Pulmonary artery endothelial cell (primary cell): Measurements from ENCODE around the gene GGACT. TPM values are rescaled to one million over a fixed set of nuclear protein-coding genes. Genes with fewer than 3 reads are reported as not detected.

ENCODE experiments used
- DNase-seq: peaks from one replicate; pipeline ENCODE4 v3.0.0-alpha.2; 2011; ENCODE audit warnings: low read depth, low spot score
- total RNA-seq: library from RNA; depleted of rRNA; stranded (reverse); fragments of >200 nt; gene quantifications from 2 replicates; pipeline ENCODE4 v1.2.3, GENCODE V29; 2014

GGACT gene
- total RNA-seq, 1 donor from 2014 or later: 7.6 TPM

DNA sequence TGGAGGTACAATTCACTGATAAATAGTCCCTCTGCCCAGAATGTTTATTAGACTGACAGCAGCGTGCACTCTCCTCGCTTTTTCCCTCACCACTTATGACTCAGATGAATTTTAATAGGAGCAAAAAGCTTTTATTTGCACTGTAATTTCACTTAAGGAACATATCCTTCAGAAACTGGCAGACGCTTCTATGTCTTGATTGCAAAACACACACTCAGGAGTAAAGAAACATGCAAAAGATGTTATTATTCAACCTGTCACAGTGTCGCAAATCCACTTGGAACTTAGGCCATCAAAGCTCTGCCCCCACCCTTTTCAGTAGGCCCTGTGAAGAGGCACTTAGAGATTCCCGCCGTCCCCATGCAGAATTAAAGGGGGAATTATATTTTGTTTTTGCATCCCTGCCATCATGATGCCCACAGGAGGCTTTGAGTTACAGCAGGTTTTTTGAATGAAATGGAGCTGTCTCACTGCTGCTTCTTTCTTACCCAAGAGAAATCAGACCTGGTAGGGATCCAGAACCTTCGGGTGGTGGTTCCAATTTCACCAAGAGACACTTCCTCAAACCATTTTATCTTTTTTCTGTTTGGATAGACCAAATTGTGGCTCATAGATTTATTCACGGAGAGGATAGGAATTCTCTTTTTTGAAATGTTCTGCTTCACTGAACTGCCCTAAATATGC lies 74.5 kb downstream of the GGACT start:
- DNase-seq: no peak

DNA sequence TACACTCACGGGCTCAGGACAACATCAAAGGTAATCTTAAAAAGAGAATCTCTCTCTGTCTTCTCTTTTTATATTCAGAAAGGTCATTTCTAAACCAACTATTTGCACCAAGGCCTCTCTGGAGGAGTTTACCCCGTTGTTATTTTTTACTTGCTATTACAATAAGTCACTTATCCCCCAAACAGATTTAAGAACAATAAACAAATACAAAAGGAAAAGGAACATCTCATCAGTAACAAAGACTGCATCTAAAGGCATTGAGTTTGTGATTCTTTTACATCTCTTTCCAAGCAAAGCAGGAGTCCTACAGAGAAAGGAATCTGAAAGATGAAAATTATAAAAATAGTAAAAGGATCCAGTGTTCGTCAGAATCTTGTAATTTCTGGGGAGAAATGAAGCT lies 75.4 kb downstream of the GGACT start:
- DNase-seq: no peak

DNA sequence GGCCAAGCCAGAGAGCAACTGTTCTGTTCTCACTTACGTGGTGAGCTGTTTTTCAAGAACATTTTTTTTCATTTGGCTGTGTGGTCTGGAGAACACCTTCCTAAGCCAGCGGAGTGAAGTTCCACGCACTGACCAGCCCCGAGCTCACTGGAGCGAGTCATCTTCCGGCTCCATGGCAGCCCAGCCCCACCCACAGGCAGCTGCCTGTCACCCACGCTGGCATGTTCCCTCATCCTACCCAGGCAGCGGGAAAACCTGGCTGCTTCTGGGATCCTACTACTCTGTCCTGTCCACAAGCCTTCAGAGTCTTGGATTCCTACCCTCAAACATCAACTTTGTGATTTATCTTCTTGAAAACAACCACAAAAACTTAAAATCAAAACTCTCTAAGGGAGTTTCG lies 76.2 kb downstream of the GGACT start:
- DNase-seq: no peak

DNA sequence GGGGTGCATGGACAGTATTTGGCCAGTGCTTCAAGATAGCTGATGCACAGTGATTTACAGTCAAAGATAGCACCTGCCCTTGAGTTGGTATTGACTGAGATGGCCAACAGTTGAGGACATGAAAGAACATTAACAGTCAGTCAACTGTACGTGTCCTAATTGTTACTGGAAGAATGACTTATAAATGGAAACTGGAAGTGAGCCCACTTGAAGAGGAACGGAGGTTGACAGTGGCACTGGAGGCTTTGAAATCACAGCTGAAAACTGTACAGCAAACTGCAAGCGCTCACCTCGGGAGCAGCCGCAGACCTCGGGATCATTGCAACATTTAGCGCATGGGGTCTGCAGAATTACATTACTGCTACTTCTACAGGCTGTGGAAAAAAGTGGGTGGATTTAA lies 77.1 kb downstream of the GGACT start:
- no peak for DNase-seq

DNA sequence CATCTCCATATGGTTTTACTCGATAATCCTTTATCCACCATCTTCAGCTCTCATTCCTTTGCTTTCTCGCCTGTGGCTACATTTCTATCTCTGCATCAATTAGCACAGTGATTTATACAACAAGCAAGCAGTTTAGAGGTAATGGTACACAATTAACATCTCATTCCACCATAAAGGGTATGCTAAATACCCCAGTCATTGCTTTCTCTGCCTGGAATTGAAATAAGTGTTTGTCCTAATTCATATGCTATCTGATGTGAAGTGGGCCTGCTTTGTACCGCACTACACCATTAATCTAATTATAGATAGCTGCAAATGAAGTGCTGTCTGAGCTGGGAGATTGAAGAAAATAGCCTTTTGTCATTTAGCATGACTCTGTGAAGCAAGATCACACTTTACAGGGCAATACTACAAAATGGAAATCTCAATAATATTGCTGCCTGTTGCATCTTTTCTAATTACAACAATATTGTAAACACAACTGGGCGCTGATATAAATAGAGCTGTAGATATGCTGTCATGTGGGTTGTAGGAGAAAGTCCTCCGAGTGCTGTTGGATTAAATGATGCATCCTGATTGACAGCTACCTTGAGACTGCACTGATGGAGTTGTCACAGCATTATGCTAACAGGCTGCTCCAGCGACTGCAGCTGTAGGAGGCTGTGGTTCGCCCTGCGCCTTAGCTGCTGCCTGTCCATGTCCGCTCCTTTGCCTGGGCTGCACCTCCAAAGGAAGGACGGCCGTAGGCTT lies 78.2 kb downstream of the GGACT start:
- no peak for DNase-seq

DNA sequence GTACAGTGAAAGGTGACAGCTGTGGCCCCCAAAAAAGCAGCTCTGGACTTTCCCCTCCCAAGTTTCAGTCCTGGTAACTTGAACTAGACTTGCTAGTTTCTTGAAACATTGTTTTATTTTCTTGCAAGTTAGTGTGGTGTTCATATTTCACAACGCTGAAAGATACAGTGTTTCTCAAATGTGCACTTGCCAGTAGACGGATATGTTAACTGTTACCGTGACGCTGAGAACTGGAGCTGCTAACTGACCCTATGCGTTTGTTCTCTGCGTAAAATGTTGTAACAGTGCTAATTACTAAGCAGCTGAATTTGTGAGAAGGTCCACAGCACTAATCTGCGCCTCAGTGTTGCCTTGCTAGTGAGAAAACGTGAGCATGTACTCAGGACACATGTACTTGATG lies 79.6 kb downstream of the GGACT start:
- no peak for DNase-seq

DNA sequence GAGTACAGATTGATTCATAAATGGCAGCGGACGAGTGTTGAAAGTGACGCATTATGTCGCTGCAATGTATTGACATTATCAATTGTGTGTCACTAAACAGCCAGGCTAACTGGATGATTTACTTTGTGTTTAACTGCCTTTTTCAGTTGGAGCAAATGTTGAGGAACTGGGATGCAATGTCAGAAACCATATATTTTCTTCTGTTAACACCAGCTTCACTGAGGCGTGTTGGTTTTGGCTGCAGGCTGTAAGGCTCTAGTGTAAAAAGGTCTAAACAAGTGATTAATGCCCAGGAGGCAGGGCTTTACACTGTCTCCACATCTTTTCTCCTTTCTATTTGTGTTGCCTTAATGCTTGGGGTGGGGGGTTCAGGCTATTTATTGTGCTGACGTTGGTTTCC lies 80.1 kb downstream of the GGACT start:
- no peak for DNase-seq

DNA sequence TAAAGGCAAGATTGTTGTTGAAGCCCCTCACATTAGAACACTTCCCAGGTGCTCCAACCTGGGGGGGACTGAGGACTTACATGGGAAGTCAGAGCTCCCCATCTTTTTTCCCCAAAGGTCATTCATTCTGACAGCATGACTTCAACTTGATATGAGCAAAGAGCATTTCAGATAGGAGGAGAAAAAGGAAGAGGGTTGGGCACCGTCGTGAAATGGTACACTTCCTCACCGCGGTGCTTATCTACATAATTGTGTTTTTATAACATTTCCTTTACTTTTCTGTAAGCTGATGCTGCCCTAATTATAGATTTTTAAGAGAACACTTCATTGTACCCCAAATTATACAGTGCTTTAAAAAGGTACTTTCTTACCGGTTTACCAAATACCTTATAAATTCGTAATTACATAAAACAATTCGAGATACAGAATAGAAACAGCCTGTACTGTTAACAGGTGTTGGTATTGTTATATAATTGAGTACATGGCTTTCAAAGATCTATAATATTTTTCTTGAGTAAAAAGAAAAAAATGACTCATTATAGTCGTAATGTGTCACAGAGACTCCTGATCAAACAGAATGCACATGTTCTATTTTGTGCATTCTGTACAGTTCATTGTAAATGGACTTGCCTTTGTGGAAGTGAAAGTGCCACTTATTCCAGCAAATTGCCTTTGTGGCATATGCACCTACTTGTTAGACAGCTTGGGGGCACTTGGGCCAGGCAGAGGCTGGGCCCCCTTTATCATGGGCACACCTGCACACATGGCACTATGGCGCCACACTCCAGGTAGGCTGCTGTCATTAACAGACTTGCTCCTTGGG lies 81.8 kb downstream of the GGACT start:
- DNase-seq: no peak

DNA sequence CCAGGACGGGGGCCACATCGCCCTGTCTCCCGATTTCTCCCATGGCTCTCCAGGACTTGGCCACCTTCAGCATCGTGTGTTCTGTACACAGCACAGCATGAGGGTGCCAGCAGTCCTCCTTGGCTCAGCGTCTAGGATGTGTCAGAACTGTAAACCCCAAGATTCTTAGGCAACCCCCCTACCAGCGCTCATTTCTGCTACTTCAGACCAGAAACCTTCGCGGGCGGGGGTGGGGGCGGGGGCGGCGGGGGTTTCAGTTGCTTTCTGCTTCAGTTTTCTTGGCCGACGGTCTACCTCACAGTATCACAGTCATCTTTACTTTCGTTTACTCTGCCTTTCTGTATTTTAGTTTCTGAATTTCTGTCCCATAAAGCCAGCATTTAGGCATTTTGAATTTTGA lies 82.4 kb downstream of the GGACT start:
- DNase-seq: no peak

DNA sequence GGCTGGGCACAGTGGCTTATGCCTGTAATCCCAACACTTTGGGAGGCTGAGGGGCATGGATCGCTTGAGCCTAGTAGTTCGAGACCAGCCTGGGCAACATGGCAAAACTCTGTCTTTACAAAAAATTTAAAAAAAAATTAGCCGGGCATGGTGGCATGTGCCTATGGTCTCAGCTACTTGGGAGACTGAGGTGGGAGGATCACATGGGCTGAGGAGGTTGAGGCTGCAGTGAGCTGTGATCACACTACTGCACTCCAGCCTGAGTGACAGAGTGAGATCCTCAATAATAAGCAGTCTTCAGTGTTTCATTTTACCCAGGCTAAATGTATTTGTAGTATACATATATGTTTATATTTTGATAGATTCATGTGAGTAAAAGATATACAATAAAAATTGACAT lies 85.0 kb downstream of the GGACT start:
- DNase-seq: no peak

DNA sequence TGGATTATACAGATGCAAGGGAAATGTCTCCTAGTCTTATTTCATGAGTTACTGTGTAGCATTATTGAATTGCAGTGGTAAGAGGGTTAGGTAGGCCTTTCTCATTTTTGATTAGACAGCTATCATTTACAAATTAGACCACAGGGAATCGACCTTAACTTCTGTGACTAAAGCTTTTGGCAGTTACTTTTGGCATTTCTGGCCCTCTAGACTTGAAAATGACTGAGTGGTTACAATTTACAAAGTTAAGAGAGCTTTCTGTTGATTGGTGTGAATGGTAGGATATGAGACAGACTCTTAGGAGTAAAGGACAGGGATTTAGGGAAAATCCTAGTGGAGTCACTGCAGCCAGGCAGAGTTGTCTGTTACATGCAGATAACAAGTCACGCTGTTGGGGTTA lies 86.1 kb downstream of the GGACT start:
- DNase-seq: no peak

DNA sequence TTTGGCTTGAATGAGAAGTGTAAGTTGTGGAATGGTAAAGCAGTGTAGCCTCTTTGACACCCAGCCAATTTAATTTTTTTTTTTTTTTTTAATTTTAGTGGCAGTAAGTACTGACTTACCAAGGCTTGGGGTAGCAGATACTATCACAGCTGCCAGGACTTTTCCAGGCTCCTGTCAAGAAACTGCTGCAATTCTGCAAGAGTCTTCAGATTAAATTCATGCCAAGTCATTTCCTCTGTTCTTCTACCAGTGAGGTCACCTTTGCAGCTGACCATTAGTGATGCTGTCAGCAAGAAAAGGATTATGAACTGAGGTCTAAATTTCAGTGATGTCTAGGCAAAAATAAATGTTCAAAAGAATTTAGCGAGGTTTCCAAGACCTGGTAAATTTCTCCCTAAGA lies 91.2 kb downstream of the GGACT start:
- DNase-seq: peak; percentile 37

DNA sequence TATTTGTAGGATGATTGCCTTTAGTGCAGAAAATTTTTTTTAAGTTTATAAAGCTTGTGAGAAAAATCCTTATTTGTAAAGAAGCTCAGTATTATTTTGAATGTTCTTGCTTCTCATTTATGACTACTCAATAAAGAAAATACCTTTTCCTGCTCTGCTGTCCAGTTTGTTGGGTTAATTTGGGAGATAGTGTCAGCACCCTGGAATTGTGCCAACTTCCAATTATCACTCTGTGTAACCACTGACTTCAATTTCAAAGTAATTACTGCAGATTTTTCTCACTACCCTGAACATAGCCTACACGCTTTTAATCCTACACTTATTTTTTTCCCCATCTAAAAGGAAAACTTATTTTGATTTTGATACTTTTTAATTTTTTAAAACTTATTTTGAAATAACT lies 93.1 kb downstream of the GGACT start:
- DNase-seq: no peak

DNA sequence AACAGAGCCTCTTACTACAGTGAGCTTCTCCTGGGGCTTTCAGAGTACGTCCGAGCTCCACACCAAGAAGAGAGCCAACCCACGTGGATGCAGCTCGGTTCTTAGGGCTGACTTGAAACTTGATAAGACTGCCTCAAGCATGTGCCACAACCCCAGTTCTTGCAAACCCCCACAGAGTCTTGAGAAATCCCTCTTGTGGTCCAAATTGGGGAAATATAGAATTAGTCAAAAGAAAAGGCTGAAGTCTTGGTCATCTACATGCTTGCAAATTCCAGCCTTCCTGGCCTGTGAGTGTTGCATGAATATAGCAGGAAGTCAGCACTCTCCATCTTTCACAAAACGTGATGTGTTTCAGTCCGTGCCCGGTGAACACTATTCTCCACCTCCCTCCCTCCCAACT lies 95.2 kb downstream of the GGACT start:
- no peak for DNase-seq

DNA sequence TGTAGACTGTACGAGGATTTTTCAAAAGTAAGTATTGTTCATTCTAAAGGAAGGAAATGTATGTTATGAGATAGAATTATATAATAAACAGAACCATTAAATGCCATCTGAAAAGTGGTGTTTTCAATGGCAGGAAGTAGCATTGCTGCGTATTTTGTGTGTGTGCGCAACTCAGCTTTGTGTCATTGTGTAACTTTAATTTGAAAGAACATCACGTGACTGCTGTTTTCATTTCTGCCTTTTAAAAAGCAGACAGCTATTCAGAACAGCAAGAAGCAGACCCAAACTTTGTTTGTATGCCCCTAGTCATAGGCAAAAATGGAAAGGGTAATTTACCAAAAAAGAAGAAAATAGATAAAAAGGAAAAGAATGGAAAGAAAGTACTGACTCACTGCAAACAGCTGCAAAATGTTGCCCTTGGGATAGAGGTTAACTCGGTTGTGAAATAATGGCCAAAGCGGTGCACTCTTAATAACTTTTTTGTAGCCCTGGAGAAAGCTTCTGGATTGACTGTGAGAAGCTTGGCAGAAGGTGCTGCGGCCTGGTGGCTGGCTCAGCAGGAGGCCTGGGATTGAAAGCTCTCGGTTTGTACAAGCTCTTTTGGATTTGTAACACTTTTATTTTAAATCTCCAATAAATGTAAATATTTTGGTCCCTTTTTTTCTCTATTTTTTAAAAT lies 97.3 kb downstream of the GGACT start:
- DNase-seq: no peak

DNA sequence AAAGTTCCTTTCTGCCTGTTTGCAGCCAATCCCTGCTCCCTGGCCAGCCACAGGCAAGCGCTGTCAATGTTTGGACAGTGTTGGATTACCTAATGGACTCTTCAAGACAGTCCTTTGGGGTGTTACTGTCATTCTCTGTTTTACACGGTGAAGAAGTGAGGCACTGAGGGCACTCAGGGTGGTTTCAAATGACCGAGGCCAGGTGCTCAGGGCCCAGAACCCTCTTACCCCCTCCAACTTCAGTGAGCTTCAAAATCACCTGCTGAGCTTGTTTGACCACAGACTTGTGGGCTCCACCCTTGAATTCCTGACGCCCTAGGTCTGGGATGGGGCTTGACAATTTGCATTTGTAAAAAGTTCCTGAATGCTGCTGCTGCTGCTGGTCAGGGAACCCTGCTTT lies 97.9 kb downstream of the GGACT start:
- no peak for DNase-seq

DNA sequence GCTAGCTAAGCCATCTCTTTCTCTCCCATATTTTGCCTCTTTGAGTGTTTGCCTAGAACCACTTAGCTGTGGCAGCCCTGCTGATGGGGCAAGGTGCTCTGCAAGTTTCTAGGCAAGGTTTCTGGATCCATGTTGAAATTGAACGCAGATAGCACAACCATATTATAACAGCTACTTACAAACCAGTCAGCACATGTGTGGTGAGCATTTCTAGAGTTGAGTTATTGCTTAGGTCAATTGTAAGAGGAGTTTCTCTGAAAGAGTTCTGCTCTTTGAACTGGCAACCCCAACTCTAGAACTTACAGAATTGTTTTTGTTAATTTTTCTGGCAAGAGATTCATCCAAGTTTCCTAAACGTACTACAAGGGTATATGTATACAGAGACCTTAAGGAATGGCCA lies 103.3 kb downstream of the GGACT start:
- no peak for DNase-seq

DNA sequence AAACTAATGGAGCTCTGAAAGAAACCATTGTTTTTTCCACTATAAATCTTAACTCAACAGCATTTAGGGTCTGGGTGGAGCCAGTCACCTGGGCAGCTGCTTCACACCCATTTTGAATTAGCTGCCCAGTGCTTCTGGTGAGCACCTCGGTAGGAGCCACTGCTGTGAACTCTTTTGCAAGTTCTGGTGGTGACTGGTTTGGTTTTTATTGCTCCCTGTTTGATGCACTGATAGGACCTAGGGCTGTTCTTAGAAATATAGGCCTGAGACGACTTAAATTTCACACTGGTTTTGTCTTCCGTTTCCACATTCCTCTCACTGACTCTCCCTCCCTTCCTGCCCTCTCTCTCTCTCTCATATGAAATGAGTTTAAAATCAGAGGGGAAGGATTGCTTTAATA lies 103.9 kb downstream of the GGACT start:
- DNase-seq: no peak

DNA sequence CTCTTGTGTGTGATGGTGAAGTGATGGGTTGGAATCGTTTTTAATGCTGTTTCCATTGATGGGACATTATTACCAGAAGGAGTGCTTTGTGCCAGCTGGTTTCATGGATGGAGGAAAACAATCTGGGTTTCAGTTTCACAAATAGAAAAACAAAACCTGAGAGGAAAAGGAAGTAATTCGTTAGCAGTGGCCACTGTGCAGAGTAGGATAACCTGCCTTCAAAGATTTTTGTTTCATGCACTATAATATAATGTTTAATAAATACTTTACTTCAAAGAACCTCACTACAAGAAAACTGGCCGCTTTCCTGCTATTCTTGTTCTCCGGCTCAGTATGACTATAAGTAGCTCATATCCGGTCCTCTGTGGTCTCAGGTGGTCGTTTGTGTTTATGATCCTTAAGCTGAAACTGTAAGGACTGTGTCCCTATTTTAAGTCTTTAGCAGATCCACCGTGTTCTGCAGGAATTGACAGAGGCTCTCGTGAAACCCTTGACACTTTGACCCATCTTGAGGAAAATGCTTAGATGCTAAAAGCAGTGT lies 104.7 kb downstream of the GGACT start:
- no peak for DNase-seq

DNA sequence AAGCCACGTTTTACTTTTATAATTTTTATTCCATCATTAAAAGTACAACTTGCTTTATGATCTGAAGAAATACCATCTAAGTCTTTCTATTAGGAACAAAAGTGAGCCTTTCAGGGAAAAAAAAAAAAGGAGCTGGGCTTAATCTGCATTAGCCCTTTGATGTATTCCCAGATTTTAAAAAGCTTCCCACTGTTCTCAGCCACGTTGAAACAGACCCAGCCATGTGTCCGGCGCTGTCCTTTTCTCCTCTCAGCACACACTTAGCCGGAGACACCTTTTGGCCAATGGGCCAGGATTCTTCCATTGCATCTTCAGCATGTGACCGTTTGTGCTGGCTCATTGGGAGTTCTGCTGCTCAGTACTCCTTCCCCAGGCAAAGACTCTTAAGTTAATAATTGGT lies 105.5 kb downstream of the GGACT start:
- DNase-seq: no peak

DNA sequence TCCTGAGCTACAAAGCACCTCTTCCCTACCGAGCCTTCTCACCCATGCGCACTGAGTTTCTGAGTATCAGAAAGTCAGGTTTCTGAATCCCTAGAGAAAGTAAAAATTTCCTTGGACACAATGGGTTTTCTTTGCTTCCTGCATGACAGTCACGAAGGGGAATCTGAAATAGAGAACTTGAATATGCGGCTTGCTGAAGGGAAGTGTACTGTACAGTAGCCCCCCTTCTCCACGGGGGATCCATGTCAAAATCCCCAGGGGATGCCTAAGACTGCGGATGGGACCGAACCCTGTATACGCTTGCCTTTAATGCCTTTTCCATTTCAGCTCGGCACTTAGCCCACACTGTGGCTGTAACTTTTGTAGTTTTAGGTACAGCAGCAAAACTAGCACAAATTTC lies 107.9 kb downstream of the GGACT start:
- no peak for DNase-seq
